HepG2 (cell line): ENCODE measurements around the gene FNBP1L. TPM values are rescaled to one million over a fixed set of nuclear protein-coding genes. Genes with fewer than 3 reads are reported as not detected.
A peak's percentile ranks its signal among the peaks of the same experiment; 100 is the strongest.

Source experiments
- ATAC-seq: fragments of 200-7000 bp; cut with Tn5 transposase; 3 replicates; pipeline ENCODE4 v1.9.1; 2020; ENCODE audit warnings: mild to moderate bottlenecking, moderate library complexity
- BruUV-seq: library from RNA; stranded (reverse); fragments of 400-500 nt; replicated peaks from 2 replicates; lab custom pipeline; 2021; lab: Mats Ljungman, UMichigan
- CTCF ChIA-PET: fragments of 300-600 bp; formaldehyde crosslinking; extraction: SDS; loops from one replicate; lab custom pipeline; 2021; ENCODE audit warnings: low total read pairs, inconsistent platforms, low intra/inter-chr PET ratio; lab: Yijun Ruan, JAX
- POLR2A ChIA-PET: fragments of 350-600 bp; sonication (Branson Sonifier 250); formaldehyde crosslinking; loops from one replicate; lab custom pipeline; 2020; ENCODE audit warnings: antibody characterized with exemption, inconsistent platforms; lab: Yijun Ruan, JAX
- DNase-seq: peaks from one replicate; pipeline ENCODE4 v3.0.0-alpha.2; 2015; ENCODE audit warnings: low spot score
- FAIRE-seq: peaks from 3 replicates; lab custom pipeline; 2011; peaks lifted over from hg19 to GRCh38; lab: Jason Lieb, UNC
- H2AFZ ChIP-seq: one replicate; pipeline ENCODE4 v1.6.1; 2011; ENCODE audit warnings: low read length, inconsistent platforms
- H3K27ac ChIP-seq: fragments of 300-600 bp; 3 replicates; pipeline ENCODE4 v1.8.0; 2011; ENCODE audit warnings: mixed run types, mild to moderate bottlenecking, mixed read lengths, low read length, inconsistent platforms; ENCODE audit not compliant: insufficient read depth; ENCODE audit errors: extremely low read length
- H3K27me3 ChIP-seq, 2 experiments: fragments of 200-600 bp in 1 of 2; 2 replicates in 1 of 2; 3 replicates in 1 of 2; pipeline versions ENCODE4 v1.6.0 to v1.8.0; 2011; ENCODE audit warnings: low read length in 2 of 2, mild to moderate bottlenecking in 2 of 2, moderate library complexity in 2 of 2, inconsistent platforms in 1 of 2; ENCODE audit not compliant: insufficient read depth in 2 of 2, control insufficient read depth in 1 of 2
- H3K36me3 ChIP-seq, 2 experiments: fragments of 200-600 bp in 1 of 2; replicated peaks in 1 of 2; 2 replicates in 1 of 2; 3 replicates in 1 of 2; pipeline versions ENCODE4 v1.5.1 to v1.8.0; 2011; ENCODE audit warnings: low read length in 2 of 2, inconsistent platforms in 1 of 2; ENCODE audit not compliant: insufficient read depth in 2 of 2, control insufficient read depth in 1 of 2
- H3K4me1 ChIP-seq: 2 replicates; pipeline ENCODE4 v1.5.1; 2012; ENCODE audit warnings: low read length, inconsistent platforms; ENCODE audit not compliant: insufficient read depth
- H3K4me2 ChIP-seq: 2 replicates; pipeline ENCODE4 v1.6.0; 2011; ENCODE audit warnings: low read depth, low read length, inconsistent platforms
- H3K4me3 ChIP-seq, 3 experiments: fragments of 200-600 bp in 1 of 3; sonication (generic), shearing (Covaris generic) in 1 of 3; replicated peaks in 1 of 3; 2 replicates each; pipeline ENCODE4 v1.5.1; 2011 to 2016; ENCODE audit warnings: low read length in 3 of 3, inconsistent platforms in 2 of 3, low read depth in 2 of 3, mild to moderate bottlenecking in 2 of 3, control low read depth in 1 of 3, mixed read lengths in 1 of 3; ENCODE audit not compliant: insufficient read depth in 1 of 3
- H3K79me2 ChIP-seq: one replicate; pipeline ENCODE4 v1.6.1; 2011; ENCODE audit warnings: low read length, inconsistent platforms; ENCODE audit not compliant: insufficient read depth
- H3K9ac ChIP-seq: 2 replicates; pipeline ENCODE4 v1.6.0; 2011; ENCODE audit warnings: mild to moderate bottlenecking, low read depth, low read length, inconsistent platforms; ENCODE audit not compliant: insufficient read depth
- H3K9me3 ChIP-seq: 2 replicates; pipeline ENCODE4 v1.5.1; 2012; ENCODE audit warnings: mild to moderate bottlenecking, low read length
- H4K20me1 ChIP-seq: 2 replicates; pipeline ENCODE4 v1.6.0; 2011; ENCODE audit warnings: inconsistent platforms, mild to moderate bottlenecking, low read length, moderate library complexity; ENCODE audit not compliant: insufficient read depth
- ATF7 ChIP-seq, 2 experiments: fragments of 450-650 bp in 1 of 2; sonication (generic) in 1 of 2; formaldehyde crosslinking in 1 of 2; IDR thresholded peaks; 2 replicates each; pipeline versions ENCODE4 v1.4.0 to v1.6.1; 2016 to 2020; ENCODE audit warnings: antibody characterized with exemption in 1 of 2, mild to moderate bottlenecking in 1 of 2, missing genetic modification reagents in 1 of 2
- ATF7-NPFF ChIP-seq: sonication (generic); formaldehyde crosslinking; IDR thresholded peaks from 2 replicates; pipeline ENCODE4 v1.8.1; 2023; ENCODE audit warnings: mild to moderate bottlenecking, low read depth, missing genetic modification reagents, moderate library complexity
- RBFOX2 ChIP-seq: fragments of 200-400 bp; formaldehyde crosslinking; IDR thresholded peaks from 2 replicates; pipeline ENCODE4 v1.6.1; 2017; ENCODE audit warnings: low read depth, mild to moderate bottlenecking, low read length
- U2AF2 ChIP-seq: fragments of 200-400 bp; formaldehyde crosslinking; IDR thresholded peaks from 2 replicates; pipeline ENCODE4 v1.6.1; 2017; ENCODE audit warnings: low read depth, mild to moderate bottlenecking, low read length
- ZFP82 ChIP-seq: sonication (generic); formaldehyde crosslinking; IDR thresholded peaks from 2 replicates; pipeline ENCODE4 v1.5.1; 2020; ENCODE audit warnings: mild to moderate bottlenecking, missing genetic modification reagents, borderline replicate concordance
- ZMAT3 ChIP-seq: sonication (generic); formaldehyde crosslinking; conservative IDR thresholded peaks from 2 replicates; pipeline ENCODE4 v1.7.0; 2021; ENCODE audit warnings: missing genetic modification reagents
- ZNF232 ChIP-seq: sonication (generic); formaldehyde crosslinking; IDR thresholded peaks from 2 replicates; pipeline ENCODE4 v1.4.0; 2020; ENCODE audit warnings: missing genetic modification reagents, borderline replicate concordance
- ZNF589 ChIP-seq: sonication (generic); formaldehyde crosslinking; conservative IDR thresholded peaks from 2 replicates; pipeline ENCODE4 v1.8.0; 2022; ENCODE audit warnings: mild to moderate bottlenecking, moderate library complexity, missing genetic modification reagents
- ZNF773 ChIP-seq: sonication (generic); formaldehyde crosslinking; IDR thresholded peaks from 2 replicates; pipeline ENCODE4 v1.4.0; 2020; ENCODE audit warnings: missing genetic modification reagents, borderline replicate concordance
- WGBS: methylation state at CpG from one replicate; pipeline ENCODE4 v1.1.6; 2017; ENCODE audit warnings: low lambda C conversion rate; 5-methylcytosine and 5-hydroxymethylcytosine counted together
- in situ Hi-C: cut with HindIII; loops from 2 replicates; pipeline ENCODE4 v1.10.0; 2017; ENCODE audit warnings: low pct_unique_long_range_greater_than_20kb; ENCODE audit not compliant: extremely low pct_ligation_motif_present
- intact Hi-C: fragments of 100-400 bp; cut with micrococcal nuclease; formaldehyde crosslinking; loops from one replicate; pipeline ENCODE4 v1.10.0; 2022; ENCODE audit not compliant: unreplicated experiment
- polyA plus RNA-seq, 8 experiments: library from polyadenylated mRNA; depleted of rRNA in 3 of 8; stranded (reverse) in 7 of 8; unstranded in 1 of 8; fragments of >200 nt; fragmentation: Illumina TruSeq in 4 of 8; extraction: Trizol in 4 of 8; gene quantifications; 2 replicates each; pipeline versions ENCODE4 v1.2.1 to v1.2.3, GENCODE V29; 2011 to 2016; ENCODE audit warnings: low read depth in 4 of 8, missing spikeins in 1 of 8, mixed read lengths in 1 of 8; ENCODE audit not compliant: insufficient read depth in 1 of 8
- total RNA-seq, 5 experiments: library from RNA; depleted of rRNA; stranded (reverse); fragments of >200 nt; fragmentation: Illumina TruSeq; extraction: Trizol; gene quantifications; 2 replicates each; pipeline ENCODE4 v1.2.3, GENCODE V29; 2016; ENCODE audit warnings: low read depth in 1 of 5

The FNBP1L gene
- total and polyA plus RNA-seq, 2 of the 13 experiments (the other 11 are each of a cell fraction or from before 2014, with no cell fraction given): 24.1 to 27.1 TPM

GRCh38 chr1:93600663-93601062, 152.7 kb downstream of the FNBP1L start (continued):
- TF ChIP-seq ZNF589 (CRISPR knock-in tag) (no peak), ZFP82 (CRISPR knock-in tag) (no peak), ZMAT3 (no peak), ZNF232 (no peak), U2AF2 (no peak)

GRCh38 chr1:93601686-93602085, 153.8 kb downstream of the FNBP1L start:
- H3K9me3 ChIP-seq: no peaks in the 10 kb centered on the region
- POLR2A ChIA-PET: interaction anchor here (1.8 to 3.2 kb wide), 2 partner anchors 10 to 16 kb away, joined by 5 to 13 read pairs; no protein-coding TSS in a partner anchor
- H3K27ac ChIP-seq: no peak overlapping the region
- H3K27me3 ChIP-seq: no peaks in the 10 kb centered on the region
- H3K4me1 ChIP-seq: peaks cover 73% of the 10 kb centered on the region
- no peak overlapping the region for H3K4me2 ChIP-seq
- H3K9ac ChIP-seq: no peak overlapping the region
- H2AFZ ChIP-seq: no peak overlapping the region
- no TSS peak for BruUV-seq
- intact Hi-C loops: no loop called here
- 94% methylated on average over 1 of the region's 1 CpG for WGBS
- TF ChIP-seq ATF7 (IDR thresholded peaks at IDR 0.05): no peak
- TF ChIP-seq ATF7 (CRISPR knock-in tag; IDR thresholded peaks at IDR 0.05): no peak
- TF ChIP-seq RBFOX2: 0 out of 2 replicates have a peak, but pooled peaks have one; percentile 26
- TF ChIP-seq, all 625 proteins: peak for 1
- ATAC-seq (no peak), DNase-seq (no peak), FAIRE-seq (no peak)
- peaks cover 19 to 59% of the 10 kb centered on the region in 2 experiments for H3K36me3 ChIP-seq
- H3K4me3 ChIP-seq: no peak overlapping the region
- peaks cover 8% of the 10 kb centered on the region; the same call in 1 of the 2 replicates for H4K20me1 ChIP-seq
- in situ Hi-C loops: no loop called here
- CTCF ChIA-PET: no interaction called here
- peaks cover 16% of the 10 kb centered on the region for H3K79me2 ChIP-seq

GRCh38 chr1:93602101-93602500, 154.2 kb downstream of the FNBP1L start:
- Histone ChIP-seq H3K36me3 (peaks cover 19 to 55% of the 10 kb centered on the region in 2 experiments), H3K4me1 (peaks cover 72% of the 10 kb centered on the region), H3K4me2 (no peak overlapping the region), H3K79me2 (peaks cover 12% of the 10 kb centered on the region), H4K20me1 (peaks cover 8% of the 10 kb centered on the region; the same call in 1 of the 2 replicates), H2AFZ (no peak overlapping the region), H3K9ac (no peak overlapping the region), H3K27me3 (no peaks in the 10 kb centered on the region), H3K4me3 (no peak overlapping the region), H3K27ac (no peak overlapping the region), H3K9me3 (no peaks in the 10 kb centered on the region)
- 98% methylated on average over 4 of the region's 4 CpGs for WGBS
- intact Hi-C loops (no loop called here), in situ Hi-C loops (no loop called here)
- BruUV-seq: no TSS peak
- no peak for FAIRE-seq
- TF ChIP-seq ATF7-NPFF (CRISPR knock-in tag) (no peak), ZNF773 (no peak)
- POLR2A ChIA-PET: interaction anchor here (1.8 to 3.2 kb wide), 2 partner anchors 10 to 15 kb away, joined by 5 to 13 read pairs; no protein-coding TSS in a partner anchor
- CTCF ChIA-PET: no interaction called here
- no peak for ATAC-seq
- no peak for DNase-seq
